ENCODE results near the gene CPSF7.

CPSF7 gene

GRCh38 chr11:61406991-61407728 is 22.6 kb downstream of the CPSF7 start:
- H3K4me3 ChIP-seq (replicated peaks; ENCODE audit: low read depth, low read length), result no peak overlapping the region
- TF ChIP-seq, protein P1, sequence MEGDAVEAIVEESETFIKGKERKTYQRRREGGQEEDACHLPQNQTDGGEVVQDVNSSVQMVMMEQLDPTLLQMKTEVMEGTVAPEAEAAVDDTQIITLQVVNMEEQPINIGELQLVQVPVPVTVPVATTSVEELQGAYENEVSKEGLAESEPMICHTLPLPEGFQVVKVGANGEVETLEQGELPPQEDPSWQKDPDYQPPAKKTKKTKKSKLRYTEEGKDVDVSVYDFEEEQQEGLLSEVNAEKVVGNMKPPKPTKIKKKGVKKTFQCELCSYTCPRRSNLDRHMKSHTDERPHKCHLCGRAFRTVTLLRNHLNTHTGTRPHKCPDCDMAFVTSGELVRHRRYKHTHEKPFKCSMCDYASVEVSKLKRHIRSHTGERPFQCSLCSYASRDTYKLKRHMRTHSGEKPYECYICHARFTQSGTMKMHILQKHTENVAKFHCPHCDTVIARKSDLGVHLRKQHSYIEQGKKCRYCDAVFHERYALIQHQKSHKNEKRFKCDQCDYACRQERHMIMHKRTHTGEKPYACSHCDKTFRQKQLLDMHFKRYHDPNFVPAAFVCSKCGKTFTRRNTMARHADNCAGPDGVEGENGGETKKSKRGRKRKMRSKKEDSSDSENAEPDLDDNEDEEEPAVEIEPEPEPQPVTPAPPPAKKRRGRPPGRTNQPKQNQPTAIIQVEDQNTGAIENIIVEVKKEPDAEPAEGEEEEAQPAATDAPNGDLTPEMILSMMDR (IDR thresholded peaks at IDR 0.05; ENCODE audit: low read length, missing control alignments), result no peak
- no peak for DNase-seq (ENCODE audit: low read depth)

GRCh38 chr11:61406067-61406466 is 23.7 kb downstream of the CPSF7 start:
- DNase-seq (ENCODE audit: low read depth), result no peak
- no peak overlapping the region for H3K4me3 ChIP-seq (replicated peaks; ENCODE audit: low read depth, low read length)
- TF ChIP-seq, protein P1 (IDR thresholded peaks at IDR 0.05; ENCODE audit: low read length, missing control alignments), result no peak

DNA sequence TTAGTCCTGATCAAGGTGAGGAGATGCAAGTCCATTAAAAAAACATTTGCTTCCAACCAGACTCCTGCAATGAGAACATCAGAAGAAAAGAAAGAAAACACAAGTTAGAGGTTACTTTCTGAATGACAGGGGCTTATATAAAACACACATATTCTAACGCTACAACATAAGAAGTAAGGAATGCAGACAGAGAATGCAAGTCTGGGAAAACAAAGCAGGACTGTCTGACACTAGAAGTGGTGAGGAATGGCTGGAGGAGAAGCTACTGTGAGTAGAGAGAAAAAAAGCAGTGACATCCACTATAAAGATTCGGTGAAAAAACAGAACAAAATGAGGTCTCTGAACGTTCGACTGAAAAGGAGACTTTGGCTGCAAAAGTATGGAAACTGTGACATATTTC is 25.1 kb downstream of the CPSF7 start:
- no peak overlapping the region for H3K4me3 ChIP-seq (replicated peaks; ENCODE audit: low read depth, low read length)
- TF ChIP-seq, protein P1 (IDR thresholded peaks at IDR 0.05; ENCODE audit: low read length, missing control alignments), result no peak
- DNase-seq (ENCODE audit: low read depth), result no peak

DNA sequence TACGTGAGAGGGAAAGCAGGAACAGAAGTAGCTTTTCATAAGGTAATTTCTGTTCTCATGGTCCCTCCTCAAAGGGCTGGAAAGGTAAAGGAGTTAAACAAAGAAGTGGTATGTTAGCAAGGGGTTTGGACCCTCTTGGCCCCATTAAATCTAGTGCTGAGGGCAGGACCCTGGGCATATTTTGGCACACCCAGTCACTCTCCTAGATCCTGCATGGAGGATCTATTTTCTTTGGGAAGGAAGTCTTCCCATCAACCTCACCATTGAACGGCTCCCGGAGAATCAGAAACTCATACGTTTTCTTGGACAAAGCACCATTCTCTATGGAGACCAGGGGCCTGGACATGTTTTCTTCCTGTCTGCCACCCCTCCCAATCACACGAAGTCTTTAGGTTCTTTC is 25.7 kb downstream of the CPSF7 start:
- TF ChIP-seq, protein P1 (IDR thresholded peaks at IDR 0.05; ENCODE audit: low read length, missing control alignments), result no peak
- no peak for DNase-seq (ENCODE audit: low read depth)
- no peak overlapping the region for H3K4me3 ChIP-seq (replicated peaks; ENCODE audit: low read depth, low read length)

DNA sequence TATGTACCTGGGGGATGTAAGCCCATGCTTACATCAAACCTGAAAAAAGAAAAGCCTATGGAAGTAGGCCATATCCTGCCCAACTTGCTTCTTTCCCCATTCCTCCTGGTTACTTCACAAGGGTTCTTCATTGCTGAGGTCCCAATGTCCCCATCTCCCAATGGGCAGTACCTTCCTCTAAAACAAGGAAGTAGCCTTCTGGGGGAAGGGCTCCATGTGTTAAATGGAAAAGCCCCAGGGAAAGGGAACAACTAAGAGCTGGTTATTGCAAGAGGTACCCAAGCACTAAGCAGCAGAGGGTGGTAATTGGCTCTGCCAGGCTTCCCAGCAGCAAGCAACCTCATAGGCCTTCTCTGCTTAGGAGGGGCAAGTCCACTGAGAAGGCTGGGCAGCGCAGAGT is 26.1 kb downstream of the CPSF7 start:
- DNase-seq (ENCODE audit: low read depth), result no peak
- no peak overlapping the region for H3K4me3 ChIP-seq (replicated peaks; ENCODE audit: low read depth, low read length)
- TF ChIP-seq, protein P1 (IDR thresholded peaks at IDR 0.05; ENCODE audit: low read length, missing control alignments), result no peak

DNA sequence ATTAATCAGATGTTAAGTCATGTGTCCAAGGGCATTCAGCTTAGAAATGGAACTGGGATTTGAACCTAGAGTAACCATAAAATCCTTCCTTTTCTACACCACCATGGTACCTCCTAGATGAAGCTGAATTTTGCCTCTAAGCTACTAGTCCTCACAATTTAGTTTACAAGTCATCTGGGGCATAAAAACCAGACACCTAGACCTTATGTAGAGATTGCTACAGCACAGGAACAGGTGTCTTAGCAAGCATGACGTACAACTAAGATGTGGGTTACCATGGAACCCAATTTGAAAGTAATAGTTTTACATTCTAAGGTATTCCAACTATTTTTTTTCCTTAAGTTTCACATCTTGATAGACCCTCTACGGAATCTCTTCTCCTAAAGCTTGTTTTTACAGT is 28.2 kb downstream of the CPSF7 start:
- no peak for DNase-seq (ENCODE audit: low read depth)
- H3K4me3 ChIP-seq (replicated peaks; ENCODE audit: low read depth, low read length), result no peak overlapping the region
- TF ChIP-seq, protein P1 (IDR thresholded peaks at IDR 0.05; ENCODE audit: low read length, missing control alignments), result no peak

DNA sequence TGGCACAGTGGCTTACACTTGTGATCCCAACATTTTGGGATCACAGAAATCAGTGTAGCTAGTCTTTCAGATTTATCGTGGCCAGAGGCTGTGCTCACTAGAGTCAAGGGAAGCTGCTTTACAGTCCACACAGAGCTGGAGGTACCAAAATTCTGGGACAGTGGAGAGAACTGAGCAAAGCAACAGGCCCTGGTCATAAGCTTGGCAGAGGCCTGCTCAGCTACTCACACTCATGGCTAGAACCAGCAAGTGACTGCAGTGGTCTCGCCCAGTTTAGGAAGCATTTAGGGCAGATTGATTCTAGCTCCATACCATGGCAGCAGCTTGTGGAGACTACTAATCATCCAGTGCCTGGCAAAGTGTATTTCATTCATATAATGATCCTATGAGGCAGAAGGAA is 28.6 kb downstream of the CPSF7 start:
- no peak overlapping the region for H3K4me3 ChIP-seq (replicated peaks; ENCODE audit: low read depth, low read length)
- no peak for DNase-seq (ENCODE audit: low read depth)
- TF ChIP-seq, protein P1 (IDR thresholded peaks at IDR 0.05; ENCODE audit: low read length, missing control alignments), result no peak

All from fibroblast of pulmonary artery (primary cell).